Erythroblast (primary cell): Measurements from ENCODE around the gene ENDOD1.

Experiments
- GATA1 ChIP-seq: IDR thresholded peaks from 2 replicates; pipeline ENCODE4 v1.6.1; 2011; ENCODE audit warnings: low read depth, mild to moderate bottlenecking, control low read depth, low read length, moderate library complexity
- POLR2A ChIP-seq: IDR thresholded peaks from 2 replicates; pipeline ENCODE4 v1.6.1; 2011; ENCODE audit warnings: mild to moderate bottlenecking, low read length

DNA sequence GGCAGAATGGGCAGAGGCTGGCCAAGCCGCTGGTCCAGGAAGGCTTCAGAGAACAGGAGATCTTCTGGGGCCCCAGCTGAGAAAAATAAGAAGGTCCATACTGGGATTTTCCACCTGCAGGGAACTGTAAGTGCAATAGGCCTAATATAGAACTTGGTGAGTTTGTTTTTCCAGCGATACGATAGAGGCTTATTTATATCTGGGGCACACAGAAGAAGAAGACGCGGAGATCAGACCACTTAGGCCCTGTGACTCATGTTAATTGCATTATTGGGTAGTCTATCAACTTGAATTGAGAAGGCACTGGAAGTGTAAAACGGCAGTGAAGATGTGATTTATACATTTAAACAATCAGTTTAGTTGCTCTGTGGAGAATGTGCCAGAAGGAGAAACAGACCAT is 30.6 kb upstream of the ENDOD1 start:
- TF ChIP-seq POLR2A (no peak), GATA1 (no peak)
